H1 (cell line): ENCODE measurements around the gene CHRNA3. TPM values are rescaled to one million over a fixed set of nuclear protein-coding genes. Genes with fewer than 3 reads are reported as not detected.

Experiments used
- ASH2L ChIP-seq: fragments of 200-600, 300-600 bp; sonication (generic); IDR thresholded peaks from one replicate; pipeline ENCODE4 v1.7.1; 2017; ENCODE audit warnings: low read length
- CHD1 ChIP-seq: IDR thresholded peaks from 2 replicates; pipeline ENCODE4 v1.6.1; 2012; ENCODE audit warnings: low read depth, low read length, improper control_type of control experiment
- JUND ChIP-seq: IDR thresholded peaks from 2 replicates; pipeline ENCODE4 v1.6.1; 2011; ENCODE audit warnings: mild to moderate bottlenecking, improper control_type of control experiment, low read length
- PHF8 ChIP-seq: fragments of 200-600 bp; sonication (generic); conservative IDR thresholded peaks from 2 replicates; pipeline ENCODE4 v1.7.1; 2012; ENCODE audit warnings: low read depth, mild to moderate bottlenecking, inconsistent platforms, low read length, moderate library complexity
- SIN3A ChIP-seq, 2 experiments: IDR thresholded peaks in 1 of 2; conservative IDR thresholded peaks in 1 of 2; 2 replicates each; pipeline ENCODE4 v1.6.1; 2011 to 2012; ENCODE audit warnings: low read length in 2 of 2, improper control_type of control experiment in 1 of 2, low read depth in 1 of 2, mild to moderate bottlenecking in 1 of 2
- SIX5 ChIP-seq: IDR thresholded peaks from 2 replicates; pipeline ENCODE4 v1.6.1; 2011; ENCODE audit warnings: mild to moderate bottlenecking, low read depth, low read length
- SUZ12 ChIP-seq: fragments of 200-600 bp; sonication (generic); IDR thresholded peaks from 2 replicates; pipeline ENCODE4 v1.6.1; 2012; ENCODE audit warnings: mild to moderate bottlenecking, inconsistent platforms, low read length, moderate library complexity, mixed read lengths
- TAF1 ChIP-seq: IDR thresholded peaks from 2 replicates; pipeline ENCODE4 v1.6.1; 2011; ENCODE audit warnings: mild to moderate bottlenecking, low read depth, low read length
- TCF12 ChIP-seq: IDR thresholded peaks from 2 replicates; pipeline ENCODE4 v1.6.1; 2011; ENCODE audit warnings: low read depth, mild to moderate bottlenecking, low read length
- YY1 ChIP-seq: IDR thresholded peaks from 2 replicates; pipeline ENCODE4 v1.6.1; 2011; ENCODE audit warnings: low read depth, mild to moderate bottlenecking, low read length
- ZNF274 ChIP-seq: IDR thresholded peaks from 2 replicates; pipeline ENCODE4 v1.7.0; 2012; ENCODE audit warnings: low read length, borderline replicate concordance; ENCODE audit errors: extremely low read depth
- polyA plus RNA-seq, 7 experiments: library from polyadenylated mRNA; depleted of rRNA in 3 of 7; stranded (reverse) in 5 of 7; unstranded in 2 of 7; fragments of >200 nt in 5 of 7; fragments of 200-250 nt in 2 of 7; gene quantifications; 1 replicate in 5 of 7; 2 replicates in 1 of 7; 4 replicates in 1 of 7; pipeline versions ENCODE4 v1.2.1 to v1.2.3, GENCODE V29; 2011 to 2013; ENCODE audit warnings: missing spikeins in 2 of 7, mixed read lengths in 2 of 7
- total RNA-seq: library from RNA; stranded (reverse); fragmentation: NEBNext Ultra II Directional; extraction: Animal tissue kit (Norgen Biotek cat#: 25700); gene quantifications from 2 replicates; pipeline ENCODE4 v1.2.1, GENCODE V29; 2021
- TF ChIP-seq, protein P1 (sequence below): IDR thresholded peaks from 2 replicates; pipeline ENCODE4 v1.6.1; 2012; ENCODE audit warnings: low read length, inconsistent platforms

CHRNA3 gene
- total and polyA plus RNA-seq, 2 of the 8 experiments (the other 6 are each of a cell fraction or from before 2014, with no cell fraction given), result 2.1 to 4.7 TPM

GRCh38 chr15:78620527-78621421 is at the start of gene CHRNA3 (continued):
- TF ChIP-seq, protein P1, sequence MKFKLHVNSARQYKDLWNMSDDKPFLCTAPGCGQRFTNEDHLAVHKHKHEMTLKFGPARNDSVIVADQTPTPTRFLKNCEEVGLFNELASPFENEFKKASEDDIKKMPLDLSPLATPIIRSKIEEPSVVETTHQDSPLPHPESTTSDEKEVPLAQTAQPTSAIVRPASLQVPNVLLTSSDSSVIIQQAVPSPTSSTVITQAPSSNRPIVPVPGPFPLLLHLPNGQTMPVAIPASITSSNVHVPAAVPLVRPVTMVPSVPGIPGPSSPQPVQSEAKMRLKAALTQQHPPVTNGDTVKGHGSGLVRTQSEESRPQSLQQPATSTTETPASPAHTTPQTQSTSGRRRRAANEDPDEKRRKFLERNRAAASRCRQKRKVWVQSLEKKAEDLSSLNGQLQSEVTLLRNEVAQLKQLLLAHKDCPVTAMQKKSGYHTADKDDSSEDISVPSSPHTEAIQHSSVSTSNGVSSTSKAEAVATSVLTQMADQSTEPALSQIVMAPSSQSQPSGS, result no peak
- TF ChIP-seq PHF8 (peak; percentile 25; the same call in 1 of the 2 replicates), YY1 (no peak), TAF1 (0 out of 2 replicates have a peak, but pooled peaks have one; percentile 15), TCF12 (no peak), SIN3A (conservative IDR thresholded peaks at IDR 0.05 in 1 of 2, IDR thresholded peaks at IDR 0.05 in 1 of 2; ENCODE audit: low read depth in 1 of 2, low read length in 2 of 2) (0 out of 4 replicates have a peak, but pooled peaks of 1 of the 2 experiments have one; percentile 12), JUND (no peak), SIX5 (no peak), ASH2L (peak; percentile 9), CHD1 (no peak), ZNF274 (no peak), SUZ12 (peak; percentile 82)
